Lung (tissue), 12 donors: Measurements from ENCODE around the gene OR6K3. TPM values are rescaled to one million over a fixed set of nuclear protein-coding genes. Genes with fewer than 3 reads are reported as not detected.

Experiments
- ATAC-seq: fragments of 200-7000 bp; cut with Tn5 transposase; one replicate; pipeline ENCODE4 v1.9.1; 2020; ENCODE audit warnings: moderate number of reproducible peaks; ENCODE audit not compliant: insufficient read depth, low FRiP score
- DNase-seq, 3 donors: peaks; one replicate each; pipeline ENCODE4 v3.0.0-alpha.2; 2013 to 2017
- H3K27ac ChIP-seq, 2 donors: one replicate each; pipeline ENCODE4 v1.5.1; 2013; ENCODE audit warnings: mild to moderate bottlenecking in 2 of 2, moderate library complexity in 2 of 2, control low read depth in 1 of 2, inconsistent platforms in 1 of 2, low read depth in 1 of 2, low read length in 1 of 2
- H3K27me3 ChIP-seq, 3 donors: one replicate each; pipeline ENCODE4 v1.5.1; 2013; ENCODE audit warnings: low read length in 2 of 3; ENCODE audit not compliant: control insufficient read depth in 3 of 3, insufficient read depth in 3 of 3
- H3K36me3 ChIP-seq, 4 donors: one replicate each; pipeline ENCODE4 v1.5.1; 2013; ENCODE audit warnings: low read length in 4 of 4, mild to moderate bottlenecking in 1 of 4, moderate library complexity in 1 of 4; ENCODE audit not compliant: control insufficient read depth in 4 of 4, insufficient read depth in 4 of 4
- H3K4me1 ChIP-seq, 5 donors: one replicate each; pipeline ENCODE4 v1.5.1; 2013; ENCODE audit warnings: low read length in 5 of 5, mild to moderate bottlenecking in 2 of 5, moderate library complexity in 1 of 5; ENCODE audit not compliant: control insufficient read depth in 5 of 5, insufficient read depth in 5 of 5
- H3K4me3 ChIP-seq: one replicate; pipeline ENCODE4 v1.5.1; 2013; ENCODE audit warnings: mild to moderate bottlenecking, control low read depth, moderate library complexity
- H3K9ac ChIP-seq, 2 donors: one replicate each; pipeline ENCODE4 v1.5.1; 2013; ENCODE audit warnings: low read length in 2 of 2, control low read depth in 1 of 2; ENCODE audit not compliant: insufficient read depth in 1 of 2
- H3K9me3 ChIP-seq, 4 donors: one replicate each; pipeline ENCODE4 v1.5.1; 2013; ENCODE audit warnings: low read length in 3 of 4, mild to moderate bottlenecking in 1 of 4, moderate library complexity in 1 of 4; ENCODE audit not compliant: control insufficient read depth in 4 of 4, insufficient read depth in 3 of 4
- WGBS, 2 donors: extraction: QIAGEN DNeasy Blood & Tissue Kit; methylation state at CpG; one replicate each; pipeline ENCODE4 v1.1.7; 2013; 5-methylcytosine and 5-hydroxymethylcytosine counted together
- polyA plus RNA-seq, 2 donors: library from polyadenylated mRNA; stranded (reverse); fragments of 200-250 nt; gene quantifications; one replicate each; pipeline ENCODE4 v1.2.1, GENCODE V29; 2013
- total RNA-seq, 2 donors: library from RNA; depleted of rRNA in 1 of 2; stranded (reverse); fragments of >200 nt in 1 of 2; gene quantifications; one replicate each; pipeline ENCODE4 v1.2.1, GENCODE V29; 2014 to 2021
- TF ChIP-seq, protein P1 (sequence below): IDR thresholded peaks from 2 replicates; pipeline ENCODE4 v1.5.1; 2012; ENCODE audit warnings: mild to moderate bottlenecking; ENCODE audit errors: control extremely low read depth, extremely low read depth
- donor health status: control.
- donor health status: control.
- donor health status: Bipolar disorder and iron deficiency.
- donor health status: healthy.
- donor health status: DM: yes; HTN: yes; CAD: no.

Gene OR6K3
- total and polyA plus RNA-seq, 4 donors: 0.06 to 0.12 (median 0.09) TPM; not detected in 1

- Histone ChIP-seq H3K27me3 (no peaks in the 10 kb centered on the region), H3K36me3 (no peaks in the 10 kb centered on the region), H3K9me3 (no peaks in the 10 kb centered on the region), H3K4me1 (no peaks in the 10 kb centered on the region), H3K4me3 (no peak overlapping the region), H3K9ac (no peak overlapping the region), H3K27ac (no peak overlapping the region)
- TF ChIP-seq, protein P1, sequence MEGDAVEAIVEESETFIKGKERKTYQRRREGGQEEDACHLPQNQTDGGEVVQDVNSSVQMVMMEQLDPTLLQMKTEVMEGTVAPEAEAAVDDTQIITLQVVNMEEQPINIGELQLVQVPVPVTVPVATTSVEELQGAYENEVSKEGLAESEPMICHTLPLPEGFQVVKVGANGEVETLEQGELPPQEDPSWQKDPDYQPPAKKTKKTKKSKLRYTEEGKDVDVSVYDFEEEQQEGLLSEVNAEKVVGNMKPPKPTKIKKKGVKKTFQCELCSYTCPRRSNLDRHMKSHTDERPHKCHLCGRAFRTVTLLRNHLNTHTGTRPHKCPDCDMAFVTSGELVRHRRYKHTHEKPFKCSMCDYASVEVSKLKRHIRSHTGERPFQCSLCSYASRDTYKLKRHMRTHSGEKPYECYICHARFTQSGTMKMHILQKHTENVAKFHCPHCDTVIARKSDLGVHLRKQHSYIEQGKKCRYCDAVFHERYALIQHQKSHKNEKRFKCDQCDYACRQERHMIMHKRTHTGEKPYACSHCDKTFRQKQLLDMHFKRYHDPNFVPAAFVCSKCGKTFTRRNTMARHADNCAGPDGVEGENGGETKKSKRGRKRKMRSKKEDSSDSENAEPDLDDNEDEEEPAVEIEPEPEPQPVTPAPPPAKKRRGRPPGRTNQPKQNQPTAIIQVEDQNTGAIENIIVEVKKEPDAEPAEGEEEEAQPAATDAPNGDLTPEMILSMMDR: no peak
- ATAC-seq (no peak), DNase-seq (no peak)
Observed at GRCh38 chr1:158735848-158736247, 15.3 kb upstream of the OR6K3 start.

GRCh38 chr1:158732524-158732923 lies 12.0 kb upstream of the OR6K3 start:
- no peak for ATAC-seq
- WGBS, 2 donors: 56 to 84% methylated on average over 2 of the region's 2 CpGs
- TF ChIP-seq, protein P1: no peak
- H3K36me3 ChIP-seq: no peaks in the 10 kb centered on the region
- no peak for DNase-seq
- H3K4me1 ChIP-seq: no peaks in the 10 kb centered on the region
- H3K27me3 ChIP-seq: no peaks in the 10 kb centered on the region
- no peak overlapping the region for H3K4me3 ChIP-seq
- H3K9ac ChIP-seq: no peak overlapping the region
- H3K9me3 ChIP-seq: no peaks in the 10 kb centered on the region
- H3K27ac ChIP-seq: no peak overlapping the region

- 83 to 93% methylated on average over 4 of the region's 4 CpGs for WGBS, 2 donors
- H3K4me3 ChIP-seq: no peak overlapping the region
- H3K4me1 ChIP-seq: no peaks in the 10 kb centered on the region
- H3K9ac ChIP-seq: no peak overlapping the region
- no peaks in the 10 kb centered on the region for H3K9me3 ChIP-seq
- no peaks in the 10 kb centered on the region for H3K27me3 ChIP-seq
- DNase-seq (no peak), ATAC-seq (no peak)
- H3K27ac ChIP-seq: no peak overlapping the region
- TF ChIP-seq, protein P1: no peak
- no peaks in the 10 kb centered on the region for H3K36me3 ChIP-seq
Observed at GRCh38 chr1:158731707-158732106, 11.2 kb upstream of the OR6K3 start.

DNA sequence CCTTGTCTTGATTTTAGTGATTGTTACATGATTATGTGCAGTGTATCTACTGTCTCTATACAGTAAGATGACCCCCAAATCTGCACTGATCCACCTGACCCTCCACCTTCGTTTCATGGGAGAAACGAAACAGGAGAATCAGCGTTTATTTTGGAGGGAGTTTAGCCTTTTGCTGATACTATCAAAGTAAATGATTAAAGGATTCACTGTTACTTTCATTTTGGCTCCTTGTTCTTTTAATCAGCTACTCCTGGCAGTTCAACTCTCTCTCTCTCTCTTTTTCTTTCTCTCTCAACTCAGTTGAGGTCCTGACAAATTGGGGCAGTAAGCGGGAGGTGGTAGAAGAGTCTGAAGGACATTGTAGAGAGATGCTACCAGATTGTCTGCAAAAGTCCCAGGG lies 9.9 kb upstream of the OR6K3 start:
- no peak overlapping the region for H3K4me3 ChIP-seq
- no peak for DNase-seq
- no peaks in the 10 kb centered on the region for H3K9me3 ChIP-seq
- TF ChIP-seq, protein P1: no peak
- no peak overlapping the region for H3K9ac ChIP-seq
- H3K27ac ChIP-seq: no peak overlapping the region
- no peaks in the 10 kb centered on the region for H3K27me3 ChIP-seq
- no peaks in the 10 kb centered on the region for H3K4me1 ChIP-seq
- WGBS, 2 donors: 62 to 89% methylated on average over 4 of the region's 4 CpGs
- H3K36me3 ChIP-seq: no peaks in the 10 kb centered on the region
- no peak for ATAC-seq
